ENCODE measurements around the gene EGFL6.
"Not testable (repeated sequence)": the region's sequence is repeated elsewhere in the genome, so short reads cannot be mapped to it uniquely, and the experiment has no call there.

EGFL6 gene

DNA sequence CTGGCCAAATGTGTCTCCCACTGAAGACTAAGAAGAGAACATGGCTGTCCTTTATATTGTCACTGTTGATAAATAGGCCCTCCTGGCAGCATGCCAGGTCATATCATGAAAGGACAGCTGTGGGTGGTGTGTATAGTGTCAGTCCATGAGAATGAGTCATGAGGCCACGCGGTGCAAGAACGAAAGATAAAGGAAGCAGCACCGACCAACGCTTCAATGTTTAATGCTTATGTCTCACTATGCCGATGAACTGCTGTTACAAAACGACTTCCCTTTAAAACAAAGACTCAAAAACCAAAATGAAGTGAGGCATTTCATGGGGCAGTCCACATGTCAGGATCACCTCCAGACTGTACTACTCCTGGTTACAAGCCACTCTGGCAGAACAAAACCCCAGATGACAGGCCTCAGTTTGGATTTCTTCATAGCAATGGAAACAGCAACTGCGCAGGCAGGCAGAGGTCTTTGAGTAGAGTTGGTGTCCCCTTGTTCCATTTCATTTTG, 78.4 kb downstream of the EGFL6 start:
- Histone ChIP-seq H3K9me3 (no peaks in the 10 kb centered on the region), H3K36me3 (no peaks in the 10 kb centered on the region), H3K4me3 (ENCODE audit: low read depth in 1 of 2, low read length in 1 of 2) (no peak overlapping the region), H3K27me3 (no peaks in the 10 kb centered on the region), H3K4me1 (ENCODE audit: control insufficient read depth in 1 of 2, insufficient read depth in 1 of 2, low read depth in 1 of 2, low read length in 1 of 2) (peaks cover 6 to 7% of the 10 kb centered on the region in 2 experiments), H3K27ac (peak overlapping the region; percentile 35)
- TF ChIP-seq, protein P1, sequence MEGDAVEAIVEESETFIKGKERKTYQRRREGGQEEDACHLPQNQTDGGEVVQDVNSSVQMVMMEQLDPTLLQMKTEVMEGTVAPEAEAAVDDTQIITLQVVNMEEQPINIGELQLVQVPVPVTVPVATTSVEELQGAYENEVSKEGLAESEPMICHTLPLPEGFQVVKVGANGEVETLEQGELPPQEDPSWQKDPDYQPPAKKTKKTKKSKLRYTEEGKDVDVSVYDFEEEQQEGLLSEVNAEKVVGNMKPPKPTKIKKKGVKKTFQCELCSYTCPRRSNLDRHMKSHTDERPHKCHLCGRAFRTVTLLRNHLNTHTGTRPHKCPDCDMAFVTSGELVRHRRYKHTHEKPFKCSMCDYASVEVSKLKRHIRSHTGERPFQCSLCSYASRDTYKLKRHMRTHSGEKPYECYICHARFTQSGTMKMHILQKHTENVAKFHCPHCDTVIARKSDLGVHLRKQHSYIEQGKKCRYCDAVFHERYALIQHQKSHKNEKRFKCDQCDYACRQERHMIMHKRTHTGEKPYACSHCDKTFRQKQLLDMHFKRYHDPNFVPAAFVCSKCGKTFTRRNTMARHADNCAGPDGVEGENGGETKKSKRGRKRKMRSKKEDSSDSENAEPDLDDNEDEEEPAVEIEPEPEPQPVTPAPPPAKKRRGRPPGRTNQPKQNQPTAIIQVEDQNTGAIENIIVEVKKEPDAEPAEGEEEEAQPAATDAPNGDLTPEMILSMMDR (IDR thresholded peaks at IDR 0.05) = no peak

DNA sequence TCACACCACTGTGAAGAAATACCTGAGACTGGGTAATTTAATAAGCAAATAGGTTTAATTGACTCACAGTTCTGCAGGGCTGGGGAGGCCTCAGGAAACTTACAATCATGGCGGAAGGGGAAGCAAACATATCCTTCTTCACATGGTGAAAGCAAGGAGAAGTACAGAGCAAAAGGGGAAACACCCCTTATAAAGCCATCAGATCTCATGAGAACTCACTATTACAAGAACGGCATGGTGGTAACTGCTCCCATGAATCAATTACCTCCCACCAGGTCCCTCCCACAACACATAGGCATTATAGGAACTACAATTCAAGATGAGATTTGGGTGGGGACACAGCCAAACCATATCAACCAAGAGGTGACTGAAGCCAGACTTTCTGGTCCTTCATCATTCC, 78.9 kb downstream of the EGFL6 start:
- H3K27me3 ChIP-seq; H3K36me3 ChIP-seq; H3K4me1 ChIP-seq (ENCODE audit: control insufficient read depth in 1 of 2, insufficient read depth in 1 of 2, low read depth in 1 of 2, low read length in 1 of 2); H3K9me3 ChIP-seq; H3K4me3 ChIP-seq (ENCODE audit: low read depth in 1 of 2, low read length in 1 of 2): not testable (repeated sequence)
- peak overlapping the region; percentile 35 for H3K27ac ChIP-seq

DNA sequence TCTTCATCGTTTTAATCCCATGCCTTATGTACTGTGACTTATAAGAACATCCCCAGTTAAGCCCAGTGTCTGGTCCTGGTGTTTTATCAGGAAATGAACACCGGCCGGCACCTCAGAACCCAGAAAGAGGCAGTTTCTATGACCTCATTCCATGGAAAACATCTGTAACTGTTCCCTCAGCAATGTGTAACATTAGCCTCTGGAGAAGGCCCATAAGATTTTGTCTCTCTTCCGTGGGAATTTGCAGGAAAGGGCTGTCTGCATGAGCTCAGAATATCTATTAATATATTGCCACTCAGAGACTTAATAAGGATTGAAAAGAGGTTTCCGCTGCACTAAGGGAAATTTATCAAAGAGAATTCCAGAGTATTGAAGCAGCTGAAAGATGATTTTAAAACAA, 80.4 kb downstream of the EGFL6 start:
- no peak overlapping the region for H3K27ac ChIP-seq

DNA sequence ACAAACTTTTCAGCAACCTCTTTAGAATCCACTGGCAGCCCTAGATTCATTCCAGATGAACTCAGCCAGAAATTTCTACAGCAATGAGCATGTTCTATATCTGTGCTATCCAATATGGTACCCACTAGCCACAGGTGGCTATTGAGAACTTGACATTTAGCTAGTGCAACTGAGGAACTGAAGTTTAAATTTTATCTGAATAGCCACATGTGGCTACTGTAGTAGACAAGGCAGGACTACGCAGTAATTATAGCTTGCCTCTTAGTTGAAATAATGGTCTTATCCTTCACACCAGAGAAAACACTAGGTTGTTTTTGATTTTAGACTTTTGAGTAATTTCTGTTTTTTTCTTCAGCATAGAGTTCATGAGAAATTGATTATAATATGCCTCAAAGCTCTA, 80.9 kb downstream of the EGFL6 start:
- peaks cover 15 to 22% of the 10 kb centered on the region in 2 experiments for H3K4me1 ChIP-seq (ENCODE audit: control insufficient read depth in 1 of 2, insufficient read depth in 1 of 2, low read depth in 1 of 2, low read length in 1 of 2)
- H3K36me3 ChIP-seq = no peaks in the 10 kb centered on the region
- H3K4me3 ChIP-seq (ENCODE audit: low read depth in 1 of 2, low read length in 1 of 2) = no peak overlapping the region
- no peaks in the 10 kb centered on the region for H3K27me3 ChIP-seq
- no peak overlapping the region for H3K27ac ChIP-seq
- TF ChIP-seq, protein P1 (IDR thresholded peaks at IDR 0.05) = no peak
- H3K9me3 ChIP-seq = no peaks in the 10 kb centered on the region

More for the DNA sequence above, 80.4 kb downstream of the EGFL6 start:
- TF ChIP-seq, protein P1 (IDR thresholded peaks at IDR 0.05) = no peak
- H3K4me3 ChIP-seq (ENCODE audit: low read depth in 1 of 2, low read length in 1 of 2) = no peak overlapping the region
- H3K27me3 ChIP-seq = no peaks in the 10 kb centered on the region
- no peaks in the 10 kb centered on the region for H3K36me3 ChIP-seq
- peaks cover 15 to 22% of the 10 kb centered on the region in 2 experiments for H3K4me1 ChIP-seq (ENCODE audit: control insufficient read depth in 1 of 2, insufficient read depth in 1 of 2, low read depth in 1 of 2, low read length in 1 of 2)
- no peaks in the 10 kb centered on the region for H3K9me3 ChIP-seq

GRCh38 chrX:13651150-13651549, 81.7 kb downstream of the EGFL6 start:
- Histone ChIP-seq H3K27me3 (no peaks in the 10 kb centered on the region), H3K27ac (no peak overlapping the region), H3K9me3 (no peaks in the 10 kb centered on the region), H3K36me3 (no peaks in the 10 kb centered on the region), H3K4me1 (ENCODE audit: control insufficient read depth in 1 of 2, insufficient read depth in 1 of 2, low read depth in 1 of 2, low read length in 1 of 2) (peaks cover 15 to 22% of the 10 kb centered on the region in 2 experiments), H3K4me3 (ENCODE audit: low read depth in 1 of 2, low read length in 1 of 2) (no peak overlapping the region)
- TF ChIP-seq, protein P1 (IDR thresholded peaks at IDR 0.05) = no peak

- Histone ChIP-seq H3K27me3 (no peaks in the 10 kb centered on the region), H3K9me3 (no peaks in the 10 kb centered on the region), H3K4me1 (ENCODE audit: control insufficient read depth in 1 of 2, insufficient read depth in 1 of 2, low read depth in 1 of 2, low read length in 1 of 2) (peaks cover 15 to 22% of the 10 kb centered on the region in 2 experiments), H3K36me3 (no peaks in the 10 kb centered on the region), H3K4me3 (ENCODE audit: low read depth in 1 of 2, low read length in 1 of 2) (peak overlapping the region; percentile 76 to 79), H3K27ac (peak overlapping the region; percentile 94)
- TF ChIP-seq, protein P1 (IDR thresholded peaks at IDR 0.05) = no peak
Measured at GRCh38 chrX:13652287-13652793, 82.9 kb downstream of the EGFL6 start.

Measured in neutrophil (primary cell).